Measurements from ENCODE around the gene TUBA1B.

TUBA1B gene

GRCh38 chr12:49089821-49090773 is 41.1 kb downstream of the TUBA1B start:
- DNase-seq, result peak; percentile 32

GRCh38 chr12:49088932-49089330 is 42.3 kb downstream of the TUBA1B start:
- no peak for DNase-seq

- DNase-seq, result peak; percentile 79
Measured at GRCh38 chr12:49088150-49088931, 42.9 kb downstream of the TUBA1B start.

- no peak for DNase-seq
Measured at GRCh38 chr12:49086116-49086515, 45.1 kb downstream of the TUBA1B start.

- DNase-seq, result no peak
Measured at GRCh38 chr12:49084438-49084837, 46.8 kb downstream of the TUBA1B start.

GRCh38 chr12:49079793-49080192 is 51.4 kb downstream of the TUBA1B start:
- no peak for DNase-seq

Data from CD4-positive, alpha-beta T cell treated with Interleukin-15 for 1 hour (primary cell).